Testis (tissue), 5 donors: ENCODE data around the gene HOXA5. TPM values are rescaled to one million over a fixed set of nuclear protein-coding genes. Genes with fewer than 3 reads are reported as not detected.

Experiments used
- DNase-seq: peaks from one replicate; pipeline ENCODE4 v3.0.0-alpha.2; 2019
- H3K27ac ChIP-seq, 2 donors: fragments of 200-600 bp; sonication (generic); one replicate each; pipeline ENCODE4 v1.5.1; 2019
- H3K27me3 ChIP-seq: fragments of 200-600 bp; sonication (generic); one replicate; pipeline ENCODE4 v1.5.1; 2019
- H3K36me3 ChIP-seq: fragments of 200-600 bp; sonication (generic); one replicate; pipeline ENCODE4 v1.5.1; 2017; ENCODE audit warnings: low read depth; ENCODE audit errors: missing control alignments
- H3K4me1 ChIP-seq: fragments of 200-600 bp; sonication (generic); one replicate; pipeline ENCODE4 v1.5.1; 2019
- H3K4me3 ChIP-seq, 2 donors: fragments of 200-600 bp; sonication (generic); one replicate each; pipeline ENCODE4 v1.5.1; 2017 to 2019
- H3K9me3 ChIP-seq: fragments of 200-600 bp; sonication (generic); one replicate; pipeline ENCODE4 v1.5.1; 2017
- POLR2A ChIP-seq: fragments of 450-650 bp; IDR thresholded peaks from one replicate; pipeline ENCODE4 v1.6.1; 2017; ENCODE audit warnings: antibody characterized with exemption, mild to moderate bottlenecking, moderate library complexity
- WGBS, 2 donors: methylation state at CpG; one replicate each; pipeline ENCODE4 v1.1.5; 2018; 5-methylcytosine and 5-hydroxymethylcytosine counted together
- intact Hi-C: fragments of 100-400 bp; cut with DNase I; formaldehyde crosslinking; loops from one replicate; pipeline ENCODE4 v1.15.1; 2023; ENCODE audit warnings: low total_unique reads
- long read RNA-seq, 2 donors: transcript quantifications; one replicate each; lab custom pipeline, GENCODE V29; 2026
- polyA plus RNA-seq: library from polyadenylated mRNA; stranded (reverse); fragments of 350-450 nt; fragmentation: Illumina TruSeq; extraction: RNeasy Lipid Tissue Mini Kit (QIAGEN cat#74804); gene quantifications from one replicate; pipeline ENCODE4 v1.2.3, GENCODE V29; 2014; ENCODE audit warnings: low read depth, low replicate concordance; ENCODE audit not compliant: insufficient read depth
- total RNA-seq, 2 donors: library from RNA; depleted of rRNA; stranded (reverse); fragments of >200 nt; gene quantifications; one replicate each; pipeline ENCODE4 v1.2.3, GENCODE V29; 2016
- TF ChIP-seq, protein P1 (sequence below), 3 experiments: fragments of 450-650 bp in 2 of 3; fragments of 200-600 bp in 1 of 3; sonication (generic) in 1 of 3; IDR thresholded peaks; one replicate each; pipeline ENCODE4 v1.5.1; 2016 to 2019; ENCODE audit warnings: antibody characterized with exemption in 3 of 3, mild to moderate bottlenecking in 2 of 3, moderate library complexity in 1 of 3

HOXA5 gene
- total RNA-seq (under 1 TPM in 1 of 2 donors, not detected in 1; 0.63 TPM), polyA plus RNA-seq (7.6 TPM)
- long read RNA-seq, donor 1, transcript HOXA5-201 (2 exons, 1,657 nt): major isoform, 8 of 8 reads
- long read RNA-seq, donor 1, partial matches to known transcripts: 0 of 8 reads
- long read RNA-seq, donor 1, other reads (novel, unspliced or antisense): 0 of 8 reads
- long read RNA-seq, donor 2, partial matches to known transcripts: 0 of 1 reads
- long read RNA-seq, donor 2, other reads (novel, unspliced or antisense): 0 of 1 reads

DNA sequence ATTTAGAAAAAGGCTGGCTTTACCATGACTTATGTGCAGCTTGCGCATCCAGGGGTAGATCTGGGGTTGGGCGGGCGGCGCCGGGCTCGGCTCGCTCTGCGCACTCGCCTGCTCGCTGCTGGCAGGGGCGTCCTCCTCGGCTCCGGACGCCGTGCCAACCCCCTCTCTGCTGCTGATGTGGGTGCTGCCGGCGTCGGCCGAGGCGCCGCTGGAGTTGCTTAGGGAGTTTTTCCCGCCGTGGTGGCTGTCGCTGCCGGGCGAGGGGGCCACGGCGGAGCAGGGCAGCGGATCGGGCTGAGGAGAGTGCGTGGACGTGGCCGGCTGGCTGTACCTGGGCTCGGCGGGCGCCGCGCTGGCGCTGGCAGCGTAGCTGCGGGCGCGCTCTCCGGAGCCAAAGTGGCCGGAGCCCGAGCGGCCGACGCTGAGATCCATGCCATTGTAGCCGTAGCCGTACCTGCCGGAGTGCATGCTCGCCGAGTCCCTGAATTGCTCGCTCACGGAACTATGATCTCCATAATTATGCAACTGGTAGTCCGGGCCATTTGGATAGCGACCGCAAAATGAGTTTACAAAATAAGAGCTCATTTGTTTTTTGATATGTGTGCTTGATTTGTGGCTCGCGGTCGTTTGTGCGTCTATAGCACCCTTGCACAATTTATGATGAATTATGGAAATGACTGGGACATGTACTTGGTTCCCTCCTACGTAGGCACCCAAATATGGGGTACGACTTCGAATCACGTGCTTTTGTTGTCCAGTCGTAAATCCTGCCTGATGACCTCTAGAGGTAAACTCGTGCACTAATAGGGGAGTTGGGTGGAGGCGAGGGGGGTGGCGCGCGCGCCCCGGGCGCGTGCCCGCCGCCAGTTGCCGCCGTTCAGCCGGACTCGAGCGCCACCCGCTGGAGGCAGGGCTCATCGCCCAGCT is at the start of gene HOXA5:
Gene HOXA5, minus strand, starts transcription at position 659 of the 927 bp plus-strand sequence. Its CDS starts 74 bp downstream, at position 585.
- 10% methylated on average over 17 to 78 of the region's 86 CpGs for WGBS, 2 donors
- Histone ChIP-seq H3K27me3 (no peaks in the 10 kb centered on the region), H3K9me3 (no peaks in the 10 kb centered on the region), H3K27ac (no peak within 1 kb of the TSS), H3K4me3 (peak within 1 kb of the TSS; percentile 25 to 46), H3K4me1 (peaks cover 4% of the 10 kb centered on the region), H3K36me3 (no peaks in the 10 kb centered on the region)
- DNase-seq: peak; percentile 72
- intact Hi-C loops: no loop called here
- TF ChIP-seq POLR2A: no peak
- TF ChIP-seq, protein P1, sequence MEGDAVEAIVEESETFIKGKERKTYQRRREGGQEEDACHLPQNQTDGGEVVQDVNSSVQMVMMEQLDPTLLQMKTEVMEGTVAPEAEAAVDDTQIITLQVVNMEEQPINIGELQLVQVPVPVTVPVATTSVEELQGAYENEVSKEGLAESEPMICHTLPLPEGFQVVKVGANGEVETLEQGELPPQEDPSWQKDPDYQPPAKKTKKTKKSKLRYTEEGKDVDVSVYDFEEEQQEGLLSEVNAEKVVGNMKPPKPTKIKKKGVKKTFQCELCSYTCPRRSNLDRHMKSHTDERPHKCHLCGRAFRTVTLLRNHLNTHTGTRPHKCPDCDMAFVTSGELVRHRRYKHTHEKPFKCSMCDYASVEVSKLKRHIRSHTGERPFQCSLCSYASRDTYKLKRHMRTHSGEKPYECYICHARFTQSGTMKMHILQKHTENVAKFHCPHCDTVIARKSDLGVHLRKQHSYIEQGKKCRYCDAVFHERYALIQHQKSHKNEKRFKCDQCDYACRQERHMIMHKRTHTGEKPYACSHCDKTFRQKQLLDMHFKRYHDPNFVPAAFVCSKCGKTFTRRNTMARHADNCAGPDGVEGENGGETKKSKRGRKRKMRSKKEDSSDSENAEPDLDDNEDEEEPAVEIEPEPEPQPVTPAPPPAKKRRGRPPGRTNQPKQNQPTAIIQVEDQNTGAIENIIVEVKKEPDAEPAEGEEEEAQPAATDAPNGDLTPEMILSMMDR (IDR thresholded peaks at IDR 0.05): peak; percentile 29 to 75 (median 45)

DNA sequence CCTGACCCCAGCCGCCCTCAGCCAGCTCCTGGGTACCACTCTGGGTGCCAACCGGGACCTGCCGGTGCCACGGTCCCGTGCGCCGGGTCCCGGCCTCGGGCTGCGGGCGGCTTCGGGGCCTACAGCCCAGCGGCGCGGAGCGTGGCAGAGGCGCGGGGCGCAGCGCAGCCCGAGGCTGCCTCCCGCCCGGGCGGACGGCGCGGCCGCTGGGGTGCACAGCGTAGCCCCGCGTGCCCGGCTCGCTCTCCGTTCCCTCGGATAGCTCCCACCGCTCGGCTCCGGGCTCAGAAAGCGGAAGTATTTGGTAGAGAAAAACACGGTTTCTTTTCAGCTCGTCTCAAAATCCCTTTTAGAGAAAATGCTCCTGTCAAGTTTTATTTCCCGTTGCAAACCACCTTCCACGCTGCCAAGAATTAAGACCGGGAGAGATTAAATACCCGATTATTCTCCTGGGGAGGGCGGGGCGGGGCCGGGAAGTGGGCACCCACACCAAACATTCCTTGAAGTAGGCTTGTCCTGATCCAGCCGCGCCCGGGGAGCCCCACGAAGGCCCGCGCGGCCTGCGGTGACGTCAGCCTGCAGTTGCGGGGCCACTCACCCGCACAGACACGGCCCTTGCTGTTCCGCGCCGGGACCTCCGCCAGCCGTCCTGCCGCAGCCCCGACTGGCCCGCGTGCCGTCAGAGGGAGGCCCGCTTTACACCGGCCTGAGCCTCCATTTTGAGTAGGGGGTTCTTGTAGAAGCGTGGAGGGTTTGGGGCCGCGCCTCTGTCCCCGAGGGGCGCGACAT is 49.3 kb upstream of the HOXA5 start:
- no peaks in the 10 kb centered on the region for H3K9me3 ChIP-seq
- TF ChIP-seq POLR2A: no peak
- TF ChIP-seq, protein P1 (IDR thresholded peaks at IDR 0.05): no peak
- H3K27ac ChIP-seq: no peak overlapping the region
- H3K36me3 ChIP-seq: no peaks in the 10 kb centered on the region
- intact Hi-C loops: loop anchor here (10.0 kb wide), 2 partner anchors 742 to 892 kb away; no protein-coding TSS in a partner anchor
- 2% methylated on average over 17 to 72 of the region's 78 CpGs for WGBS, 2 donors
- H3K27me3 ChIP-seq: no peaks in the 10 kb centered on the region
- peak overlapping the region; percentile 11 to 27 for H3K4me3 ChIP-seq
- DNase-seq: no peak
- peaks cover 9% of the 10 kb centered on the region for H3K4me1 ChIP-seq

DNA sequence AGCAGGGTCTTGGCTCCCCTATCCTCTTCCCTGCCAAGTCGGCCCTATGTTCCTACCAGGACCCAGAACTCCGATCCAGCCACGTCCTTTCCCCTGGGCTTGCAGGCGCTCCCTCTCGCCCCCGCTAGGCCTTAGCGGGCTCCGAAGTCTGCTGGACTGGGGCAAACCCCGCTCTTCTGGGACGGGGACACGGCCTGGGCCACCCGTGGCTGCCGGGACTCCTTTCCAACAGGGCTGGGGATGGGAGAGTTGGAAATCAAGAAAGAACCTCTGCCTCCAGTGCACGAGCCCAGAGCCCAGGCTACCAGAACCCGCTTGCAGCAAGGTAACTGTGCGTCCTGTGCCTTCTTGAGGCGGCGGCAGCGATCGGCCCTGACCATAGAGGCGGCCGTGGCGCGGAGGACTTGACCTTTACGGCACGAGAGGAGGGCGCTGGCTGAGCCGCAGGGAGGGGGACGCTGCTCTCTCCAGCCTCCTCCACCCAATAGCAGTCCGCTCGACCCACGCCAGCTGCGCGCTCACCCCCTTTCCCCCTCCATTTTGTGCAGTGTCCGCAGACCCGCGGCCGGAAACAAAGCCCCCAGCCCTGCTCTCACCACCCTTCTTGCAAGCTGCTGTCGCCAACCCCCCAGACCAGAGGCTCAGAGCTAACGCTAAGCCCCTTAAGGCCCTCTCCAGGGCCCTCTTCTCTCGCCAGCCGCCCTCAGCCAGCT is 48.5 kb upstream of the HOXA5 start:
- intact Hi-C loops: loop anchor here (10.0 kb wide), 2 partner anchors 743 to 893 kb away; no protein-coding TSS in a partner anchor
- H3K4me3 ChIP-seq: peak overlapping the region in 1 of 2 donors; percentile 11
- H3K9me3 ChIP-seq: no peaks in the 10 kb centered on the region
- no peaks in the 10 kb centered on the region for H3K27me3 ChIP-seq
- no peak for TF ChIP-seq POLR2A
- TF ChIP-seq, protein P1 (IDR thresholded peaks at IDR 0.05): no peak
- H3K27ac ChIP-seq: no peak overlapping the region
- DNase-seq: no peak
- H3K4me1 ChIP-seq: peaks cover 9% of the 10 kb centered on the region
- 22 to 33% methylated on average over 13 to 36 of the region's 42 CpGs for WGBS, 2 donors
- no peaks in the 10 kb centered on the region for H3K36me3 ChIP-seq

- TF ChIP-seq, protein P1 (IDR thresholded peaks at IDR 0.05): no peak
- TF ChIP-seq POLR2A: no peak
- no peaks in the 10 kb centered on the region for H3K36me3 ChIP-seq
- intact Hi-C loops: loop anchor here (10.0 kb wide), 2 partner anchors 744 to 894 kb away; no protein-coding TSS in a partner anchor
- DNase-seq: no peak
- no peak overlapping the region for H3K4me3 ChIP-seq
- no peak overlapping the region for H3K27ac ChIP-seq
- H3K4me1 ChIP-seq: peaks cover 9% of the 10 kb centered on the region
- H3K27me3 ChIP-seq: no peaks in the 10 kb centered on the region
- no peaks in the 10 kb centered on the region for H3K9me3 ChIP-seq
- WGBS, 2 donors: 39 to 42% methylated on average over 15 of the region's 15 CpGs
These were observed 47.8 kb upstream of the HOXA5 start for GRCh38 chr7:27191161-27191731.
